Hematopoietic multipotent progenitor cell treated with erythropoietin and hydrocortisone succinate and interleukin-3 and kit ligand, for 6 days (in vitro differentiated cells): Measurements from ENCODE around the gene ABCB9.
"Not testable (repeated sequence)": the region's sequence is repeated elsewhere in the genome, so short reads cannot be mapped to it uniquely, and the experiment has no call there.

Experiments used
- DNase-seq: peaks from one replicate; pipeline ENCODE4 v3.0.0-alpha.2; 2015

Gene ABCB9

GRCh38 chr12:122934722-122935121 is 31.5 kb downstream of the ABCB9 start:
- DNase-seq = no peak

- no peak for DNase-seq
These were observed 34.1 kb downstream of the ABCB9 start for GRCh38 chr12:122932207-122932606.

GRCh38 chr12:122929812-122930211 is 36.5 kb downstream of the ABCB9 start:
- DNase-seq = no peak

GRCh38 chr12:122929148-122929538 is 37.1 kb downstream of the ABCB9 start:
- DNase-seq = no peak

- no peak for DNase-seq
These were observed 37.7 kb downstream of the ABCB9 start for GRCh38 chr12:122928404-122929147.

- no peak for DNase-seq
These were observed 38.4 kb downstream of the ABCB9 start for GRCh38 chr12:122927756-122928403.

- DNase-seq = no peak
These were observed 44.3 kb downstream of the ABCB9 start for GRCh38 chr12:122921917-122922316.

- no peak for DNase-seq
These were observed 45.6 kb downstream of the ABCB9 start for GRCh38 chr12:122920687-122921086.

- no peak for DNase-seq
These were observed 47.4 kb downstream of the ABCB9 start for GRCh38 chr12:122918827-122919226.

- DNase-seq = peak; percentile 39
These were observed 48.6 kb downstream of the ABCB9 start for GRCh38 chr12:122917507-122918121.

GRCh38 chr12:122909442-122910288 is 56.6 kb downstream of the ABCB9 start:
- DNase-seq = peak; percentile 31

- no peak for DNase-seq
These were observed 57.3 kb downstream of the ABCB9 start for GRCh38 chr12:122908915-122909314.

GRCh38 chr12:122905258-122905657 is 61.0 kb downstream of the ABCB9 start:
- DNase-seq = not testable (repeated sequence)

- no peak for DNase-seq
These were observed 62.6 kb downstream of the ABCB9 start for GRCh38 chr12:122903693-122904034.

- DNase-seq = no peak
These were observed 63.2 kb downstream of the ABCB9 start for GRCh38 chr12:122902854-122903692.

GRCh38 chr12:122899887-122900286 is 66.4 kb downstream of the ABCB9 start:
- DNase-seq = no peak

GRCh38 chr12:122896662-122897061 is 69.6 kb downstream of the ABCB9 start:
- no peak for DNase-seq

- peak; percentile 84 for DNase-seq
These were observed 70.3 kb downstream of the ABCB9 start, which contains the start of gene VPS37B for GRCh38 chr12:122895704-122896636. Gene VPS37B, minus strand, starts transcription at chr12:122896124. Its CDS starts 62 bp downstream, at chr12:122896062.

- peak; percentile 57 for DNase-seq
These were observed 71.0 kb downstream of the ABCB9 start for GRCh38 chr12:122895320-122895703.

GRCh38 chr12:122894193-122895121 is 71.8 kb downstream of the ABCB9 start:
- DNase-seq = peak; percentile 96
